Midbrain (tissue), 1 donor: ENCODE measurements around the gene SAP130.
A peak's percentile ranks its signal among the peaks of the same experiment; 100 is the strongest.

ENCODE experiments used
- DNase-seq: peaks from one replicate; lab custom pipeline; 2025; lab: John Stamatoyannopoulos, UW

SAP130 gene

GRCh38 chr2:128026448-128027277, 1.2 kb downstream of the SAP130 start:
- DNase-seq, result peak; percentile 3

GRCh38 chr2:128024816-128025215, 3.0 kb downstream of the SAP130 start:
- no peak for DNase-seq

- no peak for DNase-seq
Measured at GRCh38 chr2:128017561-128017960, 10.3 kb downstream of the SAP130 start.

GRCh38 chr2:128016620-128017019, 11.2 kb downstream of the SAP130 start:
- DNase-seq, result peak; percentile 45

GRCh38 chr2:128012698-128013097, 15.2 kb downstream of the SAP130 start:
- no peak for DNase-seq

- no peak for DNase-seq
Measured at GRCh38 chr2:128008074-128008672, 19.7 kb downstream of the SAP130 start.

- DNase-seq, result no peak
Measured at GRCh38 chr2:128004509-128004908, 23.4 kb downstream of the SAP130 start.

GRCh38 chr2:128003463-128003862, 24.4 kb downstream of the SAP130 start:
- DNase-seq, result no peak

GRCh38 chr2:127996160-127996559, 31.7 kb downstream of the SAP130 start:
- DNase-seq, result no peak

- no peak for DNase-seq
Measured at GRCh38 chr2:127995725-127996124, 32.1 kb downstream of the SAP130 start.

GRCh38 chr2:127993659-127994058, 34.2 kb downstream of the SAP130 start:
- DNase-seq, result no peak

- no peak for DNase-seq
Measured at GRCh38 chr2:127991742-127992141, 36.1 kb downstream of the SAP130 start.

- DNase-seq, result peak; percentile 26
Measured at GRCh38 chr2:127986548-127987079, 41.2 kb downstream of the SAP130 start.

- peak; percentile 7 for DNase-seq
Measured at GRCh38 chr2:127985735-127986134, 42.1 kb downstream of the SAP130 start.

- DNase-seq, result no peak
Measured at GRCh38 chr2:127985026-127985734, 42.7 kb downstream of the SAP130 start.

GRCh38 chr2:127984551-127984950, 43.3 kb downstream of the SAP130 start:
- DNase-seq, result no peak

- no peak for DNase-seq
Measured at GRCh38 chr2:127969446-127969845, 58.4 kb downstream of the SAP130 start.

GRCh38 chr2:127968610-127969339, 59.1 kb downstream of the SAP130 start:
- DNase-seq, result no peak

- no peak for DNase-seq
Measured at GRCh38 chr2:127961729-127962128, 66.1 kb downstream of the SAP130 start.

GRCh38 chr2:127957240-127957639, 70.6 kb downstream of the SAP130 start:
- no peak for DNase-seq

GRCh38 chr2:127954857-127955256, 73.0 kb downstream of the SAP130 start:
- no peak for DNase-seq

- DNase-seq, result no peak
Measured at GRCh38 chr2:127953849-127954248, 74.0 kb downstream of the SAP130 start.
